Cardiac muscle cell (in vitro differentiated cells and primary cell): Measurements from ENCODE around the gene ANKDD1A. TPM values are rescaled to one million over a fixed set of nuclear protein-coding genes. Genes with fewer than 3 reads are reported as not detected.

ENCODE experiments used
- DNase-seq, 2 donors: peaks; one replicate each; pipeline versions ENCODE4 v3.0.0 to v3.0.0-alpha.2; 2010 to 2017; ENCODE audit warnings: low read depth in 1 of 2, low spot score in 1 of 2
- H3K27ac ChIP-seq: fragments of 200-600 bp; sonication (generic); 2 replicates; pipeline ENCODE4 v1.5.1; 2016
- H3K27me3 ChIP-seq: fragments of 200-600 bp; sonication (generic); 2 replicates; pipeline ENCODE4 v1.6.0; 2016; ENCODE audit warnings: control low read depth
- H3K36me3 ChIP-seq: fragments of 200-600 bp; sonication (generic); 2 replicates; pipeline ENCODE4 v1.5.1; 2016; ENCODE audit warnings: control low read depth
- H3K4me1 ChIP-seq: fragments of 200-600 bp; sonication (generic); 2 replicates; pipeline ENCODE4 v1.8.1; 2017; ENCODE audit warnings: low read depth, mild to moderate bottlenecking, mixed run types
- H3K4me3 ChIP-seq: fragments of 200-600 bp; sonication (generic); 2 replicates; pipeline ENCODE4 v1.5.1; 2016; ENCODE audit warnings: mild to moderate bottlenecking
- H3K9me3 ChIP-seq: fragments of 200-600 bp; sonication (generic); 2 replicates; pipeline ENCODE4 v1.5.1; 2017; ENCODE audit warnings: low read depth, mild to moderate bottlenecking, control low read depth
- polyA plus RNA-seq: library from polyadenylated mRNA; unstranded; fragments of >200 nt; fragmentation: Nextera tagmentation; extraction: Ambion mirVana; gene quantifications from 2 replicates; pipeline ENCODE4 v1.2.1, GENCODE V29; 2016
- total RNA-seq: library from RNA; depleted of rRNA; stranded (reverse); fragments of >200 nt; gene quantifications from 2 replicates; pipeline ENCODE4 v1.2.3, GENCODE V29; 2016
- TF ChIP-seq, protein P1 (sequence below): IDR thresholded peaks from 2 replicates; pipeline ENCODE4 v1.5.1; 2012; ENCODE audit warnings: low read depth, mild to moderate bottlenecking, low read length

The ANKDD1A gene
- 1.1 and 5.4 TPM in 2 replicates for total RNA-seq
- 2.9 and 8.0 TPM in 2 replicates for polyA plus RNA-seq

GRCh38 chr15:64911311-64912186, at the start of gene ANKDD1A:
ANKDD1A (plus strand) TSS chr15:64911902; CDS start chr15:64911931, 29 bp downstream.
- TF ChIP-seq, protein P1, sequence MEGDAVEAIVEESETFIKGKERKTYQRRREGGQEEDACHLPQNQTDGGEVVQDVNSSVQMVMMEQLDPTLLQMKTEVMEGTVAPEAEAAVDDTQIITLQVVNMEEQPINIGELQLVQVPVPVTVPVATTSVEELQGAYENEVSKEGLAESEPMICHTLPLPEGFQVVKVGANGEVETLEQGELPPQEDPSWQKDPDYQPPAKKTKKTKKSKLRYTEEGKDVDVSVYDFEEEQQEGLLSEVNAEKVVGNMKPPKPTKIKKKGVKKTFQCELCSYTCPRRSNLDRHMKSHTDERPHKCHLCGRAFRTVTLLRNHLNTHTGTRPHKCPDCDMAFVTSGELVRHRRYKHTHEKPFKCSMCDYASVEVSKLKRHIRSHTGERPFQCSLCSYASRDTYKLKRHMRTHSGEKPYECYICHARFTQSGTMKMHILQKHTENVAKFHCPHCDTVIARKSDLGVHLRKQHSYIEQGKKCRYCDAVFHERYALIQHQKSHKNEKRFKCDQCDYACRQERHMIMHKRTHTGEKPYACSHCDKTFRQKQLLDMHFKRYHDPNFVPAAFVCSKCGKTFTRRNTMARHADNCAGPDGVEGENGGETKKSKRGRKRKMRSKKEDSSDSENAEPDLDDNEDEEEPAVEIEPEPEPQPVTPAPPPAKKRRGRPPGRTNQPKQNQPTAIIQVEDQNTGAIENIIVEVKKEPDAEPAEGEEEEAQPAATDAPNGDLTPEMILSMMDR = no peak
- Histone ChIP-seq H3K36me3 (no peaks in the 10 kb centered on the region), H3K9me3 (no peaks in the 10 kb centered on the region), H3K27ac (no peak within 1 kb of the TSS), H3K4me1 (no peaks in the 10 kb centered on the region), H3K4me3 (peak within 1 kb of the TSS; percentile 41), H3K27me3 (no peaks in the 10 kb centered on the region)
- peak; percentile 54 to 86 for DNase-seq

DNA sequence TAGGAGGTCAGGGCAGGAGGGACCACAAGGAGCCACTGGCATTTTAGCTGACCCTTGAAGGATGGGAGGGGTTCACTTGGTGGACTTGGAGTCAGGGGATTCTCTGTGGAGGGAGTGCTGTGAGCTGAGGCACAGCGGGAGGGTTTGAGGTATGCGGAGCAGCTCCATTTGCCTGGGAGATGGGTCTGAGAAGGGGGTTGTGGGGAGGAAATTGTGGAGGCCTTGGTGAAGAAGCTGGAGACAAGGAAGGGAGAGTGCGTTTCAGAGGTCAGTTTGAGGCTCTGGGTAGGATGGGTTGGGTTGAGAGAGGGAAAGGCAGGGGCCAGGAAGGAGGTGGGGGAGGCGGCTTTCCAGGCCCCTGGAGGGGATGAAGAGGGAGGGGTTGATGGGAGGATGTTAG, 49.7 kb upstream of the ANKDD1A start:
- no peak for DNase-seq
- Histone ChIP-seq H3K27me3 (no peaks in the 10 kb centered on the region), H3K36me3 (no peaks in the 10 kb centered on the region), H3K4me1 (peaks cover 13% of the 10 kb centered on the region), H3K9me3 (no peaks in the 10 kb centered on the region), H3K27ac (no peak overlapping the region), H3K4me3 (no peak overlapping the region)
- TF ChIP-seq, protein P1 = no peak

DNA sequence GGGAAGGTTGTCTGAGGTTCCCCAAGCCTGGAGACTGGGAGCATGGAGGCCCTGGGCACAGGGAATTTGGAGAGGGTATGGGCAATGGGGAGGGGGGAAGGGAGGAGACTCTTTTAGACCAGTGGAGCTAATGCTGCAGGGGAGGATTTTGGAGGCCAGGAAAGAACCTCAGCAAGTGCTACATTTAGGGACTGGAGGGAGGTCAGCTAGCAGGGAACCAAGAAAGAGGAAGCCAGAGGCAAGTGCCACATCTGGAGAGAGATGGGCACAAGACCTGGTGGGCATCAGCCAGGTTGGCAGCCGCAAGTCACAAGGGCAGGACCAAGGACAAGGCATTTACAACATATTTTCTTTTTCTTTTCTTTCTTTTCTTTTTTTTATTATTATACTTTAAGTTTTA, 49.3 kb upstream of the ANKDD1A start:
- H3K4me1 ChIP-seq = peaks cover 10% of the 10 kb centered on the region
- DNase-seq = no peak
- no peak overlapping the region for H3K4me3 ChIP-seq
- H3K36me3 ChIP-seq = no peaks in the 10 kb centered on the region
- H3K9me3 ChIP-seq = no peaks in the 10 kb centered on the region
- H3K27ac ChIP-seq = no peak overlapping the region
- TF ChIP-seq, protein P1 = no peak
- H3K27me3 ChIP-seq = no peaks in the 10 kb centered on the region

- Histone ChIP-seq H3K9me3 (no peaks in the 10 kb centered on the region), H3K36me3 (no peaks in the 10 kb centered on the region), H3K27me3 (no peaks in the 10 kb centered on the region), H3K27ac (no peak overlapping the region), H3K4me3 (no peak overlapping the region), H3K4me1 (peaks cover 4% of the 10 kb centered on the region)
- DNase-seq = no peak
- TF ChIP-seq, protein P1 = no peak
Measured at GRCh38 chr15:64864068-64864467, 47.6 kb upstream of the ANKDD1A start.

DNA sequence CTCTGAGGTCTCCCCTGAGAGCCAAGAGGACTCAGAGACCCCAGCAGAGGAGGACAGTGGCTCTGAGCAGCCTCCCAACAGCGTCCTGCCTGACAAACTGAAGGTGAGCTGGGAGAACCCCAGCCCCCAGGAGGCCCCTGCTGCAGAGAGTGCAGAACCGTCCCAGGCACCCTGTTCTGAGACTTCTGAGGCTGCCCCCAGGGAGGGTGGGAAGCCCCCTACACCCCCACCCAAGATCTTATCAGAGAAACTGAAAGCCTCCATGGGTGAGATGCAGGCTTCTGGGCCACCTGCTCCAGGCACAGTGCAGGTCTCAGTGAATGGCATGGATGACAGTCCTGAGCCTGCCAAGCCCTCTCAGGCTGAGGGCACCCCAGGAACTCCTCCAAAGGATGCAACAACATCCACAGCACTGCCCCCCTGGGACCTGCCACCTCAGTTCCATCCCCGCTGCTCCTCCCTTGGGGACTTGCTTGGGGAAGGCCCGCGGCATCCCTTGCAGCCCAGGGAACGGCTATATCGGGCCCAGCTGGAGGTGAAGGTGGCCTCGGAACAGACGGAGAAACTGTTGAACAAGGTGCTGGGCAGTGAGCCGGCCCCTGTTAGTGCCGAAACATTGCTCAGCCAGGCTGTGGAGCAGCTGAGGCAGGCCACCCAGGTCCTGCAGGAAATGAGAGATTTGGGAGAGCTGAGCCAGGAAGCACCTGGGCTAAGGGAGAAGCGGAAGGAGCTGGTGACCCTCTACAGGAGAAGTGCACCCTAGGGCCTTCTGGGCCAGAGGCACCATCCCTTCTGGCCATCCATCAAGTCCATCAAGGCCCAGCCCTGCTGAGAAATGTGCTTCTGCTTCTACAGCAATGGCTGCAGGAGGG, 46.3 kb upstream of the ANKDD1A start:
- Histone ChIP-seq H3K4me3 (no peak overlapping the region), H3K27me3 (no peaks in the 10 kb centered on the region), H3K27ac (no peak overlapping the region), H3K4me1 (peaks cover 4% of the 10 kb centered on the region), H3K9me3 (no peaks in the 10 kb centered on the region), H3K36me3 (no peaks in the 10 kb centered on the region)
- no peak for DNase-seq
- TF ChIP-seq, protein P1 = no peak
